Keratinocyte (primary cell): Measurements from ENCODE around the gene PRMT1. TPM values are rescaled to one million over a fixed set of nuclear protein-coding genes. Genes with fewer than 3 reads are reported as not detected.

Experiments
- DNase-seq: peaks from one replicate; pipeline ENCODE4 v3.0.0-alpha.2; 2011; ENCODE audit warnings: low read depth, missing footprints, low spot score
- FAIRE-seq: peaks from 2 replicates; lab custom pipeline; 2011; peaks lifted over from hg19 to GRCh38; lab: Jason Lieb, UNC
- H2AFZ ChIP-seq: 2 replicates; pipeline ENCODE4 v1.6.0; 2012; ENCODE audit warnings: low read length, control low read depth, inconsistent platforms; ENCODE audit not compliant: control insufficient read depth
- H3K27ac ChIP-seq: 2 replicates; pipeline ENCODE4 v1.5.1; 2011; ENCODE audit warnings: low read length; ENCODE audit not compliant: control insufficient read depth, insufficient read depth
- H3K27me3 ChIP-seq: 3 replicates; pipeline ENCODE4 v1.6.0; 2011; ENCODE audit warnings: low read length; ENCODE audit not compliant: control insufficient read depth, insufficient read depth; ENCODE audit errors: extremely low read depth
- H3K36me3 ChIP-seq, 2 experiments: 2 replicates in 1 of 2; 3 replicates in 1 of 2; pipeline ENCODE4 v1.5.1; 2011; ENCODE audit warnings: low read length in 2 of 2, mild to moderate bottlenecking in 1 of 2; ENCODE audit not compliant: control insufficient read depth in 2 of 2, insufficient read depth in 2 of 2; ENCODE audit errors: extremely low read depth in 1 of 2
- H3K4me1 ChIP-seq: 3 replicates; pipeline ENCODE4 v1.5.1; 2011; ENCODE audit warnings: low read length; ENCODE audit not compliant: control insufficient read depth, insufficient read depth; ENCODE audit errors: extremely low read depth
- H3K4me2 ChIP-seq: 3 replicates; pipeline ENCODE4 v1.6.0; 2011; ENCODE audit warnings: low read depth, low read length; ENCODE audit not compliant: control insufficient read depth, insufficient read depth; ENCODE audit errors: extremely low read depth
- H3K4me3 ChIP-seq, 3 experiments: fragments of 200-600 bp in 1 of 3; sonication (generic) in 1 of 3; 2 replicates in 2 of 3; 3 replicates in 1 of 3; pipeline ENCODE4 v1.5.1; 2011 to 2016; ENCODE audit warnings: low read length in 3 of 3, mild to moderate bottlenecking in 3 of 3, control low read depth in 2 of 3, inconsistent platforms in 1 of 3, low read depth in 1 of 3, mixed read lengths in 1 of 3, mixed run types in 1 of 3, moderate library complexity in 1 of 3; ENCODE audit not compliant: control insufficient read depth in 2 of 3, insufficient read depth in 2 of 3; ENCODE audit errors: extremely low read depth in 1 of 3
- H3K79me2 ChIP-seq: 2 replicates; pipeline ENCODE4 v1.6.0; 2012; ENCODE audit warnings: low read length; ENCODE audit not compliant: control insufficient read depth, insufficient read depth
- H3K9ac ChIP-seq: 3 replicates; pipeline ENCODE4 v1.6.0; 2011; ENCODE audit warnings: low read length; ENCODE audit not compliant: control insufficient read depth, insufficient read depth; ENCODE audit errors: extremely low read depth
- H3K9me1 ChIP-seq: 3 replicates; pipeline ENCODE4 v1.6.0; 2011; ENCODE audit warnings: low read length; ENCODE audit not compliant: control insufficient read depth, insufficient read depth; ENCODE audit errors: extremely low read depth
- H3K9me3 ChIP-seq: 2 replicates; pipeline ENCODE4 v1.5.1; 2012; ENCODE audit warnings: low read depth, low read length; ENCODE audit not compliant: control insufficient read depth
- H4K20me1 ChIP-seq: 3 replicates; pipeline ENCODE4 v1.6.0; 2011; ENCODE audit warnings: low read length; ENCODE audit not compliant: control insufficient read depth, insufficient read depth; ENCODE audit errors: extremely low read depth
- CTCF ChIP-seq, 3 experiments: IDR thresholded peaks in 1 of 3; conservative IDR thresholded peaks in 1 of 3; optimal IDR thresholded peaks in 1 of 3; 2 replicates in 2 of 3; 3 replicates in 1 of 3; pipeline versions ENCODE3 to v1.5.1; 2011; ENCODE audit warnings: low read length in 3 of 3, mild to moderate bottlenecking in 3 of 3, moderate library complexity in 2 of 3, control low read depth in 1 of 3, inconsistent platforms in 1 of 3; ENCODE audit not compliant: insufficient read depth in 2 of 3; ENCODE audit errors: extremely low read depth in 1 of 3
- EZH2 ChIP-seq: IDR thresholded peaks from one replicate; pipeline ENCODE4 v1.6.1; 2012; ENCODE audit warnings: inconsistent platforms, mild to moderate bottlenecking, low read length, moderate library complexity
- dilution Hi-C: fragments of 300-500 bp; cut with MboI; formaldehyde crosslinking; loops from one replicate; pipeline ENCODE4 v1.7.0; 2020; ENCODE audit warnings: low sequenced_read_pairs; ENCODE audit not compliant: extremely low pct_ligation_motif_present
- polyA plus RNA-seq, 5 experiments: library from polyadenylated mRNA; depleted of rRNA in 3 of 5; stranded (reverse) in 3 of 5; stranded (forward) in 1 of 5; unstranded in 1 of 5; fragments of >200 nt; gene quantifications; 1 replicate in 1 of 5; 2 replicates in 3 of 5; 3 replicates in 1 of 5; pipeline versions ENCODE4 v1.2.1 to v1.2.3, GENCODE V29; 2011 to 2012; ENCODE audit warnings: missing spikeins in 2 of 5, low read depth in 1 of 5, low replicate concordance in 1 of 5

Gene PRMT1
- polyA plus RNA-seq, 1 donor (not counting 4 experiments of a cell fraction or from before 2014, with no cell fraction given) = 280 TPM

DNA sequence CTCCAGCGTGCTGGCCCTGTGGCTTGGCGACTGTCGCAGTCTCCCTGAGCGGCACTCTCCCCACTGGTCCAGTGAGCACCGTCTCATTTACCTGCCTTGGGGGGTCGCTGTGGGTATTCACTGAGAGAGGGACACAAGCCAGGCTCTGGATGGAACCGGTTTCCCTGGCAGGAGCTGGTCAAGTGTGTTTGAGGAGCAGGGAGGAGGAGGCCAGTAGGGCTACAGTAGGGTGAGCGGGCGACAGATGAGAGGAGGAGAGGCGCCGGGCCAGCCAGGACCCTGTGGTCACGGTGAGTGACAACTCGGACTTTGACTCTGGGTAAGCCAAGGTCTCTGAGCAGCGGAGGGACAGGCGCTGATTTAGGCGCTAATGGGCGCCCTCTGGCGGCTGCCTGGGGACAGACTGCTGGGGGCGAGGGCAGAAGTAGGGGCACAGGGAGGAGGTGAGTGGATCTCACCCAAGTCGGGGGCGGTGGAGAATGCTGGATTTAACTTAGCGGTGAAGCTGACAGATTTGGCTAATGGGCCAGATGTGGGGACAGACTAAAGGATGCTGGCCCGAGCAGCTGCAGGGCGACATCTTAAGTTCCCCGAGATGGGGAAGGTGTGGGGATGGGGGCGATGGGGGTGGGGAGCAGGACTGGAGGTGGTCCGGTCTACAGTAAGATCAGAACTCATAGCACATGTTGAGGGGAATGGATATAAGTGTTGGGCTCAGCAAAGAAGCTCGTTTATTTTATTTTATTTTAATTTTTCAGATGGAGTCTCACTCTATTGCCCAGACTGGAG, 4.7 kb upstream of the PRMT1 start:
- no peak for FAIRE-seq
- no peak overlapping the region for H3K4me2 ChIP-seq

GRCh38 chr19:49676136-49676783, 811 bp upstream of the PRMT1 start:
- no peaks in the 10 kb centered on the region for H3K9me3 ChIP-seq
- TF ChIP-seq EZH2 = no peak
- no peak for TF ChIP-seq CTCF (optimal IDR thresholded peaks at IDR 0.05 in 1 of 3, IDR thresholded peaks at IDR 0.05 in 1 of 3, conservative IDR thresholded peaks at IDR 0.05 in 1 of 3; ENCODE audit: extremely low read depth in 1 of 3, insufficient read depth in 2 of 3, low read length in 3 of 3)
- H3K27ac ChIP-seq = peak overlapping the region; percentile 99
- H3K27me3 ChIP-seq = no peaks in the 10 kb centered on the region
- dilution Hi-C loops = no loop called here
- peak overlapping the region; percentile 36 to 80 (median 62) for H3K4me3 ChIP-seq
- DNase-seq (peak; percentile 88), FAIRE-seq (peak; percentile 70)
- H3K9me1 ChIP-seq = no peaks in the 10 kb centered on the region
- H3K4me2 ChIP-seq = peak overlapping the region; percentile 92
- peak overlapping the region; percentile 93 for H3K9ac ChIP-seq
- peaks cover 24% of the 10 kb centered on the region for H3K4me1 ChIP-seq
- peak overlapping the region; percentile 99 for H2AFZ ChIP-seq
- H4K20me1 ChIP-seq = peaks cover 22% of the 10 kb centered on the region
- peaks cover 8 to 10% of the 10 kb centered on the region in 2 experiments for H3K36me3 ChIP-seq
- H3K79me2 ChIP-seq = peaks cover 40% of the 10 kb centered on the region

More for the DNA sequence above, 4.7 kb upstream of the PRMT1 start:
- Histone ChIP-seq H3K4me1 (no peaks in the 10 kb centered on the region), H3K9me3 (no peaks in the 10 kb centered on the region), H3K79me2 (peaks cover 5% of the 10 kb centered on the region), H2AFZ (peak overlapping the region; percentile 75), H3K9ac (no peak overlapping the region), H4K20me1 (no peaks in the 10 kb centered on the region), H3K27ac (no peak overlapping the region), H3K4me3 (peak overlapping the region in 1 of 3 experiments; percentile 34), H3K36me3 (peaks cover 0 to 5% of the 10 kb centered on the region in 2 experiments), H3K27me3 (no peaks in the 10 kb centered on the region), H3K9me1 (no peaks in the 10 kb centered on the region)
- DNase-seq = no peak
- dilution Hi-C loops = no loop called here
- TF ChIP-seq CTCF (optimal IDR thresholded peaks at IDR 0.05 in 1 of 3, IDR thresholded peaks at IDR 0.05 in 1 of 3, conservative IDR thresholded peaks at IDR 0.05 in 1 of 3; ENCODE audit: extremely low read depth in 1 of 3, insufficient read depth in 2 of 3, low read length in 3 of 3) (peak; percentile 88 to 99 (median 91)), EZH2 (no peak)
